GM18861 (cell line): ENCODE data around the gene SCAF1.

Source experiments
- ATAC-seq: cut with Tn5 transposase; IDR thresholded peaks from one replicate; pipeline ENCODE4 v1.9.1; 2021; ENCODE audit not compliant: unreplicated experiment

SCAF1 gene

DNA sequence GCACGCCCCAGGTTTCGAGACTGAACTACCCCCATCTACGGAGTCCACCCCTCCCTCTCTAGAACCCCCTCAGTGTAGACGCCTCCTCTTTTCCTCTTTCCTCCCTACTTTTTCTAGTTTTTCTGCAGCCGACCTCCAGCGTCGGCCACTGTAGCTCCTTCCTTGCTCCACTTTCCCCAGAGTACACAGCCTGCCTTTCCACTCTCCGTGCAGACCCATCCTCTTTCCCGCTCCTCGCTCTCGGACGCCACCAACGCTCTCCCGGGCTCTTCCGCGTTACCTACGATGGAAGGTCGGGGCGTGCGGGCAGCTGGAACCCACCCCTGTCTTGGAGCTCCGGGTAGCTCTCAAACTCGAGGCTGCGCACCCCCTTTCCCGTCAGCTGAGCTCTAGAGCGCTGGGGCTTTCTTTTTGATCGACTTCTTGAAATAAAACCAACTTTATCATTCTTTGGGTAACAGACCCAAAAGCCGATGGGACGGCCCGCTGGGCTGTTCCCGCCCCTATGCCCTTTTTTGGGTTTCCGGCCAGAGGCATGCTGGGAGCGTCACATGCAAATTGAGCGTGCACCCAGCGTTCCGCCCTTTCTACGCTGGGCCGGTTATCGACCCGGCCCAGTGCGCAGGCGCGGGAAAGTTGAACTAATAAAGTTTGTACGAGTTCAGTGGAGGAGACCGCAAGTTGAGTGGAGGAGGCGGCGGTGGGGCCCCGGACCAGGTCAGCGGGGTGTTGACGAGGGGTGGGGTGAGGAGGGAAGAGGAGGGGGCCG is 23.5 kb downstream of the SCAF1 start, which contains the start of the genes BCL2L12 and IRF3:
BCL2L12 (plus strand) TSS at position 583 of the 769 bp plus-strand sequence. CDS start 760 bp downstream, outside the sequence.
IRF3 (minus strand) TSS at position 507 of the 769 bp plus-strand sequence. CDS start 1,019 bp downstream, outside the sequence.
- ATAC-seq = peak; percentile 84

DNA sequence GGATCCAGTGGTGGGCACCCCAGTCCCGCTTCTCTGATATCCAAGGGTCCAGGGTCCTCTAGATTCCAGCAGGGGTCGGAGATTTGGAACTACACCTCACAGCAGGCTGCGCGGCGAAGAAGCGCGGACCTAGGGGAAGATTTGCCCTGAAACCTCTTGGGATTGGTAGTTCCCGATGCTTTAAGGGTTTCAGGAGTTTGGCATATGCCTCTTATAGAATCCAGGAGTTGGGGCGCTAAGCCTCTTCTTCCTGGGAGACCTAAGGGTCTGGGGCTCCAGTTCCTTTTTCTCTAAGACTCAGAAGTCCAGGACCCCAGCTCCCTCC is 24.1 kb downstream of the SCAF1 start:
- ATAC-seq = no peak

DNA sequence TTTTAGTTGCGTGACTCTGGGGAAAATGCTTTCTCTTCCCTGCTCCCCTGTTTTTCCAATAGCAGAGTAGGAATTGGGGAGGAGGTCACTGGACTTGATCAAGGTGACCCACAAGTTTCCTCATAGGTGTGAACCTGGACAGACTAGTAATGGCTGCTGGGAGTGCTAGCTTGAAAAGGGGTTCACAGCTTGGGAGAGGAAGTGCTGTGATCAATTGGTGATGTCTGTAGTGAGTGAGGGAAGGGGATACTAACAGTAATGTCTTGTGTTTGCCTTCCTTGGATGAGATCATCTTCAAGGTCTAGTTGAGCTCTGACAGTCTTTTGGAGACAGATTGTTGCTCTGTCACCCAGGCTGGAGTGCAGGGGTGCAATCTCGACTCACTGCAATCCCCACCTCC is 25.5 kb downstream of the SCAF1 start:
- ATAC-seq = no peak

DNA sequence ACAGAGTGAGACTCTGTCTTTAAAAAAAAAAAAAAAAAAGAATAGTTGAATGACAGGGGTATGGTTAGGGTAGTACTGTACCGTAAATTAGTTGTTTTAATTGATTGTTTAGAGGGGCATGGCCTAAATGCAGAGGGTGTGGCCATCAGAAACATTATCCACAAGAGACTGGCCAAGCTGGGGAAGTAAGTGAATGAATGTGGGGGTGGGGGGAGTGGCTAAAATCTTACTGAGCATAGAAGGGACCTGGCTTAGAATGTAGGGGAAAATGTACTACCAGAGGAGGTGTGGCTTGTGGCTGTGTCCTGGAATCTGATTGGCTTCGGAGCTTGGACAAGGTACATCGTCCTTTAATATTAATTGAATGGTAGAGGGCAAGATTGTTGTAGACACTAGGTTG is 27.5 kb downstream of the SCAF1 start:
- ATAC-seq = no peak

DNA sequence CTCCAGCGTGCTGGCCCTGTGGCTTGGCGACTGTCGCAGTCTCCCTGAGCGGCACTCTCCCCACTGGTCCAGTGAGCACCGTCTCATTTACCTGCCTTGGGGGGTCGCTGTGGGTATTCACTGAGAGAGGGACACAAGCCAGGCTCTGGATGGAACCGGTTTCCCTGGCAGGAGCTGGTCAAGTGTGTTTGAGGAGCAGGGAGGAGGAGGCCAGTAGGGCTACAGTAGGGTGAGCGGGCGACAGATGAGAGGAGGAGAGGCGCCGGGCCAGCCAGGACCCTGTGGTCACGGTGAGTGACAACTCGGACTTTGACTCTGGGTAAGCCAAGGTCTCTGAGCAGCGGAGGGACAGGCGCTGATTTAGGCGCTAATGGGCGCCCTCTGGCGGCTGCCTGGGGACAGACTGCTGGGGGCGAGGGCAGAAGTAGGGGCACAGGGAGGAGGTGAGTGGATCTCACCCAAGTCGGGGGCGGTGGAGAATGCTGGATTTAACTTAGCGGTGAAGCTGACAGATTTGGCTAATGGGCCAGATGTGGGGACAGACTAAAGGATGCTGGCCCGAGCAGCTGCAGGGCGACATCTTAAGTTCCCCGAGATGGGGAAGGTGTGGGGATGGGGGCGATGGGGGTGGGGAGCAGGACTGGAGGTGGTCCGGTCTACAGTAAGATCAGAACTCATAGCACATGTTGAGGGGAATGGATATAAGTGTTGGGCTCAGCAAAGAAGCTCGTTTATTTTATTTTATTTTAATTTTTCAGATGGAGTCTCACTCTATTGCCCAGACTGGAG is 30.3 kb downstream of the SCAF1 start:
- no peak for ATAC-seq

DNA sequence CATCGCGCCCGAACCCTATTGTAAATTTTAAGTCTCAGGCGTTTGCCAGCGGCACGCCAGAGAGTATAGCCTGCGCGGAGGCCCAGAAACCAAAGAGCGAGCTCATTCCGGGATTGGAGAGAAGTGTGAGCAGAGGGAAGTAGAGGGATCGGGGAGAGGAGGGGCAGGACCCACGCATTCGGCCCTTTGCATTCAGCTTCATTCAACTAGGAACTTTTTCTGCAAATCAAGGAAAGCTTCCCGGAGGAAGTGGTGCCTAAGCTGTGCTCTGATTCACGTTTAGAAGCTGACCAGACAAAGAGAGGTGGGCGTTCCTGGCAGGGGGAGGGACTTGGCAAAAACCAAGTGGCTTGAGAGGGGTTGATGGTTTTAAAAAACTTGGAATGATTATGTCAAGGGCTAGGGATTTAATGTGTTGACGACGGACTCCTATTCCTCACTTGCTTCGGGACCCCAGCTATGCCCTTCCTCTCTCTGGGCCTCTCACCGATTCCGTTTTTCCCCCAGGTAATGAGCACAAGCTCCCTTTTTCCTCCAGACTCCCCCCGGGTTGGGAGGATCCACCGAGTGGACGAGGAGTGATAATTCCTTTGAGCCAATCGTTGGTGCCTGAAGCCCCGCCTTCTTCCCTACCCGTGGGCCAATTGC is 34.3 kb downstream of the SCAF1 start:
- no peak for ATAC-seq

DNA sequence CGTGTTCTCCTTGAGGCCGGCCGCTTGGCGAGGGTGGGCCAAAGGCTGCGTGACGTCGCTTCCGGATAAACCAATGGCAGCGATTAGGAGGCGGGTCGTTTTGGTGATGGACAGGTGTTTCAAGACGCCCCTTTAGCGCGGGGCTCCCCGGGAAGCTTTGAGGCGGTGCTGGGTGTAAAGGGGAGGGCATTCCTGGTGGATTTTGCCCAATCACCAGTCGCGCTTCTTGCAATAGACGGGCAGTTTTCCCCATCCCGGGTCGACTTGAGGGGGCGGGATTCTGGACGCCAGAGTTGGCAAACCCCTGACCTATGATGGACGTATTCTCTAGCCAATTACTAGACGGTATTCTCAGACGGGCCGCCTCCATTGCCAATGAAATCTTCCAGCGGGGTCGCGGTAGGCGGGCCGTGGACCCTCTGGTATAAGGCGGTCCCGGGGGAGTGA is 34.8 kb downstream of the SCAF1 start:
- ATAC-seq = peak; percentile 55

DNA sequence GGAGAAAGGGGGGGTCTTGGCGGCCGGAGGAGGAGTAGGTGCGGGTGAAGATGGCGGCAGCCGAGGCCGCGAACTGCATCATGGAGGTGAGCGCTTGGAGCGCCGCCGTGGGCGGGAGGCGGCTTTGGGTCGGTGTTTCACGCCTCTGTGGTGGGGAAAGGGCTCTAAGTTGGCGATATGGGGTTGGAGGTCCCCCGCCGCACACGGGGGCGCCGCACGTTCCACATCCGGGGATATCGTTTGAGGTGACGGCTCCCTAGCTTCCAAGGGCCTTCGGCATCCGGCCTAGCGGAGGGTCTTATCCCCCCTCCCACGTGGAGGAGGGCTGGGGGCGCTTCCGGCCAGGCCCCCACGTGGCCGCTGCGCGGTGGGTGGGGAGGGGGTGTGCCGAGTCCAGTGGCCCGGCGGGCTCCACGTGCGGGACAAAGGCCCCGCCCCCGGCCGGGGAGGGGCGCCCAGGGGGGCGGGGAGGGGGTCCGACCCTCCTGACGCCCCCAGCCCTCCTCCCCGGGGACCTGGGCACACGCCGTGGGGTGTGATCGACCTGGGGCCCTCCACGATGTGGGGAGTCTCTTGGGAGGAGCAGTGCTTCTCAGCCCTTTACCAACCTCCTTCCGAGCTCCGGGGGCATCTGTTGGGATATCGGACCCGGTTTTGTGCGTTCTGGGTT is 35.4 kb downstream of the SCAF1 start, which contains the start of gene PRMT1:
PRMT1 (plus strand) TSS at position 41 of the 670 bp plus-strand sequence; CDS start at position 51, 10 bp downstream.
- ATAC-seq = no peak

DNA sequence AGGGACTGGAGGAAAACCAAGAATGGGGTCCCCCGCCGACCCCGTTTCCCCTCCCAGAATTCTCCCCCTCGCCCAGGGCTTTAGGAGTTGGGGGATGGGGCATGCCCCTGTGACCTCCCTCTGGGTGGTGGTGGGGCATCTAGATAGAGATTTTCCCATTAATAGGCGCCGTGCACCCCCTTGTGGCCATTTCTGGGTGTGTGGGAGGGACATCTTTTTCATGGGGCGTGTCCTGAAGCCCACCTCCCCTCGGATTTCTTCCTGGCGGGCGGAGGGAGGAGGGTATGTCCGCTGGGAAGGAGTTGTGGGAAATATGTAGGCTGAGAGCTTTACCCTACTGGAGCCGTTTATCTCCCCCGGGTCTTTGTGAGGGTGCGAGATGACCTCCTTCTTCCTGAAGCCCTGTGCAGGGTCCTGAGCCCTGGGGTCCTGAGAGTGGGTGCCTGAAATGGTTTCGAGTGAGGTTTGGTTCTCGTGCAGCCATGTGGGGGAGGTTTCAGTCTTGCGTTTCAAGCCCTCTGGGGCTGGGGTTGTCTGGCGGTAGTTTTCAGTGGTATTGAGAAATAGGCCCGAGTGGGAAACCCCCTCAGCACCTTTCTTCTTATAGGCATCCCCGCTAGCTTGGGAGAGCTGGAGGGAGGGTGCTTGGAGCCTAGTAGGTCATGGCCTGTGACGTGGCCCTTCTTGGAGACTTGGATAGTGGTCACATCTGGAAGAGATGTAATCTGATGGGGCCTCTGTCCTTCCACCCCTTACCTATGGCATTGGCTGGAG is 36.1 kb downstream of the SCAF1 start:
- ATAC-seq = no peak

DNA sequence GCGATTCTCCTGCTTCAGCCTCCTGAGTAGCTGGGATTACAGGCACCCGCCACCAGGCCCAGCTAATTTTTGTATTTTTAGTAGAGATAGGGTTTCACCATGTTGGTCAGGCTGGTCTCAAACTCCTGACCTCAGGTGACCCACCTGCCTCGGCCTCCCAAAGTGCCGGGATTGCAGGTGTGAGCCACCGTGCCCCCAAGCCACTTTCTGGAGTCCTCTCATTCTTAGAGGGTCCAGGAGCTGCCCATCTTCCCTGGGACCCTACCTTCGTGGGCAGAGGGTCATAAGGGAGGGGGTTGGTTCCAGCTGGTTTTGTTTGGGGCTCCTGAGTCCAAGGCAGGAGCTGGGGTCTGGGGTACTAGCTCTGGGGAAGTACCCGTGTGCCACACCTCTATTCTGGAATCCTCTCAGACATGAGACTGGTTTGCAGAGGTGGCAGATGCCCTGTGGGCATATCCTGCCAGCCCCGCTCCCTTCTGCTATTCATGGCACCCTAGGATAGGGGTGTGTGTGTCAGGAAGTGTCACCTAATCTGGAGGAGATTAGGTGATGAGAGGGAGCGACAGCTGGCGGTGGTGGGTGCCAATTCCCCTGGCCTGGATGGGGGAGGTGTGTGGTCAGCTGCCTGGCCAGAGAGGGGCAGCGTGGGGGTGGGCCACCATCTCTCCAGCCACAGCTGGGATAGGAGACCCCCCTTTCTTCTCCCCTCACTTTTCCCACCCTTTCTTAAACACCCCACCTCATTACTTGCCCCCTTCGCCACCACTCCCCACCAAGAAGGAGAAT is 37.2 kb downstream of the SCAF1 start:
- no peak for ATAC-seq

DNA sequence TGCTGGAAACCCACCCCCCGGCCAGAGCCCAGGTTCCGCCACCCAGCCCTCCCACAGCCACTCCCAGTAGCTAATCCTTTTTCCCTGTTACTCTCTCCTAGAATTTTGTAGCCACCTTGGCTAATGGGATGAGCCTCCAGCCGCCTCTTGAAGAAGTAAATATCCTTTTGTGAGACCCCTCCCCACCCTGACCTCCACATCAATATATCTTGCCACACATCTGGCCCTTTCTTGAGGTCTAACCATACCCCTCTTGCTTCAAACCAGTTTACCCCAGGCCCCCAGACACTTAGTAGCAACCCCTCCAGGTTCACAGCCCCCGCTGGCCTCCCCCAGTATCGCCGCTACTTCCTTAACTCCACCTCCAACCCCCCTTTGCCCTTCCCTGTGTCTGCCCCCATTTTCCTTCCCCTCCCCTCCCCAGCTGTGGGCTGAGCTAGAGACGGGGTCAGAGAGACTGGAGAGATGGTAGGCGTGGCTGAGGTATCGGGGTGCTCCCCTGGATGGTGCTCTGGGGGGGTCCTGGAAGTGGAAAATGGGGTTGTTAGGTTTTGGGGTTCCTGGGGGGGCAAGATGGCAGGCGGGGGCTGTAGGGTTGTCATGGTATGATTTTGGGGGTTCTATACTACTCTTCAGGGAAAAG is 37.9 kb downstream of the SCAF1 start:
- no peak for ATAC-seq

DNA sequence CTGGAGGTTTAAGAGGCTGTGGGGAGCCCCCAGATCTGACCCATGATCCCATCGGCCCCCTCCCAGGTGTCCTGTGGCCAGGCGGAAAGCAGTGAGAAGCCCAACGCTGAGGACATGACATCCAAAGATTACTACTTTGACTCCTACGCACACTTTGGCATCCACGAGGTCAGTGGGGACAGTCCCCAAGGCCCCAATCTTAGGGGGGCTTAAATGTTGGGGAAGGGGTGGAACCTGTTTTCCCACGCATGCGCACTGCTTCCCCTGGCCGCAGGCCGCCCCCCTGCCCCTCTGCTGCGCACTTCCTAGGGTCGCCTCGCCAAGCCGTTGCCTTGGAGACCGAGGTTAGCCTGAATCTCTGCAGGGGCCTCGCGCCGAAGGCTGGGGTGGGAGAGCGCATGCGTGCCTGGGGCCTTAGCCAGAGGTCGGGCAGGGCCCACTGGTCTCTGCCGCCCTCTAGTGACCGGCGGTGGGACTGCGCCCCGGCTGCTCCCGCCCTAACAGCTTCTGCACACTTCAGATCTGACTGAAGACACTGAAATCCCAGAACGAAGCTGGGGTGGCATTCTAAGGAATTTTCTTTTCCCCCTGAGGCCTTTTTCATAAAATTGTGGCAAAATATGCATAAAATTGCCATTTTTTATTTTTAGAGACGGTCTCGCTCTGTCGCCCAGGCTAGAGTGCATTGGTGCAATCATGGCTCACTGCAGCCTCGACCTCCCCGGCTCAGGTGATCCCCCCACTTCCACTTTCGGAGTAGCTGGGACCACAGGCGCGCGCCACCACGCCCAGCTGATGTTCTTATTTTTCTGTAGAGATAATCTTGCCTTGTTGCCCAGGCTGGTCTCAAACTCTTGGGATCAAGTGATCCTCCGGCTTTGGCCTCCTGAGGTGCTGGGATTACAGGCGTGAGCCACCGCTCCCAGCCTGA is 38.7 kb downstream of the SCAF1 start:
- no peak for ATAC-seq

DNA sequence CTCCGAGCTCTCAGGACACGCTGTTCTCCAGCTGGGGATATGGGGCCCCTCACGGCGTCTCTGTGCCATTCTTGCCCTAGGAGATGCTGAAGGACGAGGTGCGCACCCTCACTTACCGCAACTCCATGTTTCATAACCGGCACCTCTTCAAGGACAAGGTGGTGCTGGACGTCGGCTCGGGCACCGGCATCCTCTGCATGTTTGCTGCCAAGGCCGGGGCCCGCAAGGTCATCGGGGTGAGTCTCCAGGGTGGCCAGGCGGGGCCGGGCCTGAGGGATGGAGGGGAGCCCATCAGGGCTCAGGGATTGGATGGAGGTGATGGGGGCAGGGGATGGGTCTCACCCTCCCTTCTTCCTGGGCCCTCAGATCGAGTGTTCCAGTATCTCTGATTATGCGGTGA is 39.8 kb downstream of the SCAF1 start:
- ATAC-seq = no peak

DNA sequence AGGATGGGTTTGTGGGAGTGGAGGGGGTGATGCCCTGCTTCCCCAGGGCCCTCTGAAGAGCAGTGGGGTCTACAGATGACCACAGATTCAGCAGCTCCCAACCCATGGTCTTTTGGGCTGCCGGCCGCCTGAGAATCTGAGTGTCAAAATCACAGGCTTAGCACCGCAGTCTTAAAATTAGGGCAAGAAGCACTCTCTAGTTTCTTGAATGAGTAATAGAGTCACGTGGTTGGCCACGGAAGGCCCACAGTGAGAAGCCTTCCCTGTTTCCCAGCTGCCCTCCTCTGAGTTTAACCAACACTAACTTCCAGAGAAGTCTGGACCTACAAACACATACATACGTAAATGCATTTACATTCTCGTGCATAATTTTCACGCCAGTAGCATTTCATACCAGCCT is 40.3 kb downstream of the SCAF1 start:
- no peak for ATAC-seq

DNA sequence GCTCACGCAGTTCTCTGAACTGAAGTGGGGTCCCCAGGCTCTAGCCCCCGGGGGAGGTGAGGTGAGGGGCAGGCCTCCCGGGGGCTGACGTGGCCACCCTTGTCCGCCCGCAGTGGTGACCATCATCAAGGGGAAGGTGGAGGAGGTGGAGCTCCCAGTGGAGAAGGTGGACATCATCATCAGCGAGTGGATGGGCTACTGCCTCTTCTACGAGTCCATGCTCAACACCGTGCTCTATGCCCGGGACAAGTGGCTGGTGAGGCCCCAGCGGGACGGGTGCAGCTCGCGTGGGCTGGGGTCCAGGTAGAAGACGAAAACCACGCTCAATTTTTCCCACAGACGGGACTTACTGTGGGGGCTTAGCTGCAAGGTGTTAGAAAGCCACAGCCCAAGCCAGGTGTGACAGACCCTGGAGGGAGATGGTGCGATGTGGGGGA is 41.8 kb downstream of the SCAF1 start:
- ATAC-seq = no peak

DNA sequence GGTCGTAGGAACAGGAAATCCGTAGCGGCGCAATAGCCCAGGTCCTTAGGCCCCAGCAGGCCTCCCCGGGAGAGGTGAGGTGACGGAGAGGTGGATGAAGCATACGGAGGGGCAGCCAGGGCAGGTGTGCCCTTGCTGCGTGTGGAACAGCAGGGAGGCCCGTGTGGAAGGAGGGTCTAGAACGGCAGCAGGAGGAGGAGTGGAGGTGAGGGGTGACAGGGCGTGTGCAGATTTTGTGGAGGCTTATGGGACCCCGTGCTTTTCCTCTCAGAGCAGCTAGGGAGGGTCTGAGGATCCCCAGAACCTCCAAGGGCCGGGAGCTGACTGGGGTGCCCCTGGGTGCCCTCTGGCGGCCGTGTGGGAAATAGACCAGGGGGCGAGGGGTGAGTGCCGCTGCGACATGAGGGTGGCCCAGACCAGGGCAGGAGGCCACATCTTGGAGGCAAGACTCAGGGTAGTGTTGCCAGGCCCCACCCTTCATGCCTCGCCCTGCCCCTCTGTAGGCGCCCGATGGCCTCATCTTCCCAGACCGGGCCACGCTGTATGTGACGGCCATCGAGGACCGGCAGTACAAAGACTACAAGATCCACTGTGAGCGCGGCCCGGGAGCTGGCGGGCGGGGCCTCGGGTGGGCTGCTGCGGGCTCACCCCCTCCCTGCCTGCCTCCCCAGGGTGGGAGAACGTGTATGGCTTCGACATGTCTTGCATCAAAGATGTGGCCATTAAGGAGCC is 42.4 kb downstream of the SCAF1 start:
- no peak for ATAC-seq

DNA sequence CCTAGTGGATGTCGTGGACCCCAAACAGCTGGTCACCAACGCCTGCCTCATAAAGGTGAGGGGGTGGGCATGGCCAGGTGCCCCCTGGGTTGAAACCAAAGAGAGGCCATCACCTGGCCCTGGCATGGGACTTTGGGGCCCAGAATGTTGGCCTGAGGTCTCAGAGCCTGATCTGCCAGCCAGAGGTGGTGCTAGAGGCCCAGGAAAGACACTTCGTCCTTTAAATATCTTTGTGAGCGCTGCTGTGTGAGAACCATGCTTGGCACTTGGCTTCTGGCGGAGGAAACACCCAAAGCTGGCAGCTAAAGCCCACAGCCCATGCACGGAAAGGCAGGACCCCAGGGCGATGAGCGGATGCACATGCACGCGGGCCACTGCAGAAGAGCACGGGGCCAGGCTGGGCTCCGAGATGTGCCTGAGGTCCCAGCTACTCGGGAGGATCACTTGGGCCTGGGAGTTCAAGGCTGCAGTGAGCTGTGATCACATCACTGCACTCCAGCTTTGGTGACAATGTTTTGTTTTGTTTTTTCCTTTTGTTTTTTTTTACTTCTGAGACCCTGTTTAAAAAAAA is 43.1 kb downstream of the SCAF1 start:
- no peak for ATAC-seq
